Loucy (cell line): ENCODE results near the gene INTS6.

Source experiments
- CTCF ChIP-seq: fragments of 200-600 bp; sonication (generic); conservative IDR thresholded peaks from 2 replicates; pipeline ENCODE4 v1.5.1; 2014; ENCODE audit warnings: mild to moderate bottlenecking, antibody characterized with exemption, low read length
- EZH2phosphoT487 ChIP-seq: fragments of 200-600 bp; IDR thresholded peaks from 2 replicates; pipeline ENCODE4 v1.6.1; 2018; ENCODE audit warnings: antibody characterized with exemption, mild to moderate bottlenecking, moderate library complexity, borderline replicate concordance

- TF ChIP-seq CTCF (no peak), EZH2phosphoT487 (no peak)
Observed at GRCh38 chr13:51457086-51457815, 4.4 kb upstream of the INTS6 start.
